Measurements from ENCODE around the gene VPS54. TPM values are rescaled to one million over a fixed set of nuclear protein-coding genes. Genes with fewer than 3 reads are reported as not detected.

The VPS54 gene
- total and polyA plus RNA-seq, 9 of the 15 experiments (the other 6 are each of a cell fraction or from before 2014, with no cell fraction given), result 4.9 to 23.2 (median 13.2) TPM

- TF ChIP-seq ZNF584 (CRISPR knock-in tag; IDR thresholded peaks at IDR 0.05; ENCODE audit: low read depth) (no peak), CTCF (IDR thresholded peaks at IDR 0.05 in 2 of 3, conservative IDR thresholded peaks at IDR 0.05 in 1 of 3; ENCODE audit: insufficient read depth in 2 of 3, low read depth in 1 of 3, low read length in 3 of 3) (0 out of 6 replicates have a peak, but pooled peaks of 1 of the 3 experiments have one; percentile 12), RCOR1 (IDR thresholded peaks at IDR 0.05; ENCODE audit: borderline replicate concordance in 1 of 2, low read depth in 2 of 2, low read length in 2 of 2) (no peak), E2F1 (CRISPR knock-in tag; IDR thresholded peaks at IDR 0.05) (no peak), ZC3H11A (IDR thresholded peaks at IDR 0.05; ENCODE audit: low read depth, low read length) (no peak), ZKSCAN3 (CRISPR knock-in tag; IDR thresholded peaks at IDR 0.05) (no peak), E2F5 (CRISPR knock-in tag; IDR thresholded peaks at IDR 0.05) (no peak), JUN (IDR thresholded peaks at IDR 0.05; ENCODE audit: borderline replicate concordance, low read depth, low read length) (no peak), JUN (CRISPR knock-in tag; IDR thresholded peaks at IDR 0.05; ENCODE audit: borderline replicate concordance) (no peak), GTF2B (IDR thresholded peaks at IDR 0.05; ENCODE audit: extremely low read depth, insufficient read length) (no peak), HMGN3 (IDR thresholded peaks at IDR 0.05; ENCODE audit: borderline replicate concordance, extremely low read depth, insufficient read length, low read depth, low read length) (no peak), ZNF24 (IDR thresholded peaks at IDR 0.05) (no peak), ZNF316 (IDR thresholded peaks at IDR 0.05) (peak; percentile 54), ZNF764 (CRISPR knock-in tag; IDR thresholded peaks at IDR 0.05; ENCODE audit: low read depth) (no peak), MCM3 (IDR thresholded peaks at IDR 0.05) (no peak), ATF2 (CRISPR knock-in tag; IDR thresholded peaks at IDR 0.05) (no peak), TAF7 (tag; IDR thresholded peaks at IDR 0.05) (no peak)
Observed at GRCh38 chr2:64023485-64024258, 4.4 kb upstream of the VPS54 start (continued).

Measured in K562 (cell line).